Endothelial cell (in vitro differentiated cells): Measurements from ENCODE around the gene UBE3A. TPM values are rescaled to one million over a fixed set of nuclear protein-coding genes. Genes with fewer than 3 reads are reported as not detected.

Experiments
- DNase-seq: peaks from one replicate; pipeline ENCODE4 v3.0.0; 2021; ENCODE audit warnings: low spot score
- H3K27ac Mint-ChIP-seq: one replicate; pipeline ENCODE4 v1.8.0; 2021; ENCODE audit warnings: mixed read lengths, inconsistent platforms; ENCODE audit not compliant: unreplicated experiment
- H3K27me3 Mint-ChIP-seq: one replicate; pipeline ENCODE4 v1.8.0; 2021; ENCODE audit warnings: mild to moderate bottlenecking, moderate library complexity, mixed read lengths, inconsistent platforms; ENCODE audit not compliant: unreplicated experiment
- H3K36me3 Mint-ChIP-seq: one replicate; pipeline ENCODE4 v1.8.0; 2021; ENCODE audit warnings: mild to moderate bottlenecking, low read depth, mixed read lengths, inconsistent platforms; ENCODE audit not compliant: unreplicated experiment
- H3K4me1 Mint-ChIP-seq: one replicate; pipeline ENCODE4 v1.8.0; 2021; ENCODE audit warnings: mild to moderate bottlenecking, mixed read lengths, inconsistent platforms; ENCODE audit not compliant: unreplicated experiment
- H3K4me3 Mint-ChIP-seq: one replicate; pipeline ENCODE4 v1.8.0; 2021; ENCODE audit warnings: mild to moderate bottlenecking, mixed read lengths, inconsistent platforms; ENCODE audit not compliant: unreplicated experiment
- H3K9me3 Mint-ChIP-seq: one replicate; pipeline ENCODE4 v1.8.0; 2021; ENCODE audit warnings: mixed read lengths, inconsistent platforms; ENCODE audit not compliant: unreplicated experiment
- total RNA-seq: library from RNA; stranded (reverse); fragmentation: NEBNext Ultra II Directional; extraction: Animal tissue kit (Norgen Biotek cat#: 25700); gene quantifications from one replicate; pipeline ENCODE4 v1.2.1, GENCODE V29; 2021; ENCODE audit not compliant: unreplicated experiment
- TF ChIP-seq, protein P1 (sequence below): fragments of 200-600 bp; sonication (generic); IDR thresholded peaks from one replicate; pipeline ENCODE4 v1.5.0; 2021; ENCODE audit warnings: antibody characterized with exemption; ENCODE audit not compliant: unreplicated experiment

UBE3A gene
- total RNA-seq, 1 donor from 2014 or later, result 102 TPM

- no peak for DNase-seq
- H3K9me3 Mint-ChIP-seq, result no peaks in the 10 kb centered on the region
- H3K27me3 Mint-ChIP-seq, result peaks cover 15% of the 10 kb centered on the region
- H3K4me1 Mint-ChIP-seq, result peaks cover 10% of the 10 kb centered on the region
- no peak overlapping the region for H3K4me3 Mint-ChIP-seq
- peaks cover 6% of the 10 kb centered on the region for H3K36me3 Mint-ChIP-seq
- H3K27ac Mint-ChIP-seq, result no peak overlapping the region
- TF ChIP-seq, protein P1, sequence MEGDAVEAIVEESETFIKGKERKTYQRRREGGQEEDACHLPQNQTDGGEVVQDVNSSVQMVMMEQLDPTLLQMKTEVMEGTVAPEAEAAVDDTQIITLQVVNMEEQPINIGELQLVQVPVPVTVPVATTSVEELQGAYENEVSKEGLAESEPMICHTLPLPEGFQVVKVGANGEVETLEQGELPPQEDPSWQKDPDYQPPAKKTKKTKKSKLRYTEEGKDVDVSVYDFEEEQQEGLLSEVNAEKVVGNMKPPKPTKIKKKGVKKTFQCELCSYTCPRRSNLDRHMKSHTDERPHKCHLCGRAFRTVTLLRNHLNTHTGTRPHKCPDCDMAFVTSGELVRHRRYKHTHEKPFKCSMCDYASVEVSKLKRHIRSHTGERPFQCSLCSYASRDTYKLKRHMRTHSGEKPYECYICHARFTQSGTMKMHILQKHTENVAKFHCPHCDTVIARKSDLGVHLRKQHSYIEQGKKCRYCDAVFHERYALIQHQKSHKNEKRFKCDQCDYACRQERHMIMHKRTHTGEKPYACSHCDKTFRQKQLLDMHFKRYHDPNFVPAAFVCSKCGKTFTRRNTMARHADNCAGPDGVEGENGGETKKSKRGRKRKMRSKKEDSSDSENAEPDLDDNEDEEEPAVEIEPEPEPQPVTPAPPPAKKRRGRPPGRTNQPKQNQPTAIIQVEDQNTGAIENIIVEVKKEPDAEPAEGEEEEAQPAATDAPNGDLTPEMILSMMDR, result no peak
Measured at GRCh38 chr15:25435474-25436243, 3.2 kb downstream of the UBE3A start.

DNA sequence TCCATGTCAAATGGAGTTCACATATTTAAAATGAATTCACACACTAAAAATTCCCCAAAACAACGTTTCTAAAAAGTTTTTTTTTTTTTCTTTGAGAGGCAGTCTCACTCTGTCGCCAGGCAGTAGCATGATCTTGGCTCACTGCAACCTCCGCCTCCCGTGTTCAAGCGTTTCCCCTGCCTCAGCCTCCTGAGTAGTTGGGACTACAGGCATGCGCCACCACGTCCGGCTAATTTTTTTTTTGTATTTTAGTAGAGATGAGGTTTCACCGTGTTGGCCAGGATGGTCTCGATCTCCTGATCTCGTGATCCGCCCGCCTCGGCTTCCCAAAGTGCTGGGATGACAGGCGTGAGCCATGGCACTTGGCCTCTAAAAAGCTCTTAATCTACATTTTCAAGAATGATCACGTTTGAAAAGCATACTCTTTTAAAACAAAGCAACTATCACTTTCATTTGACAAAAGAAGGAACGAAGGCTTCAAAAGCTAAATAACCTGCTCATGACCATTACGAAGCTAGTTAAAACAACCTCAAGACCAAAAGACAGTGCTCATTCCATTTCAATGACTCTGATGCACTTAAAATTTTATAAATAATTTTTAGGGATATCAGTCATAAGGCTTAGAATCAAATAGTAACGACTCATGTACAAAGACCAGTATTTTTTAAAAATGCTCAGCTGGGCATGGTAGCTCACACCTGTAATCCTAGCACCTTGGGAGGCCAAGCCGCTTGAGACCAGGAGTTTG, 5.5 kb downstream of the UBE3A start:
- DNase-seq, result no peak
- H3K4me3 Mint-ChIP-seq, result no peak overlapping the region
- H3K9me3 Mint-ChIP-seq, result no peaks in the 10 kb centered on the region
- peaks cover 8% of the 10 kb centered on the region for H3K27me3 Mint-ChIP-seq
- peaks cover 10% of the 10 kb centered on the region for H3K4me1 Mint-ChIP-seq
- TF ChIP-seq, protein P1, result no peak
- no peak overlapping the region for H3K27ac Mint-ChIP-seq
- H3K36me3 Mint-ChIP-seq, result peaks cover 6% of the 10 kb centered on the region

DNA sequence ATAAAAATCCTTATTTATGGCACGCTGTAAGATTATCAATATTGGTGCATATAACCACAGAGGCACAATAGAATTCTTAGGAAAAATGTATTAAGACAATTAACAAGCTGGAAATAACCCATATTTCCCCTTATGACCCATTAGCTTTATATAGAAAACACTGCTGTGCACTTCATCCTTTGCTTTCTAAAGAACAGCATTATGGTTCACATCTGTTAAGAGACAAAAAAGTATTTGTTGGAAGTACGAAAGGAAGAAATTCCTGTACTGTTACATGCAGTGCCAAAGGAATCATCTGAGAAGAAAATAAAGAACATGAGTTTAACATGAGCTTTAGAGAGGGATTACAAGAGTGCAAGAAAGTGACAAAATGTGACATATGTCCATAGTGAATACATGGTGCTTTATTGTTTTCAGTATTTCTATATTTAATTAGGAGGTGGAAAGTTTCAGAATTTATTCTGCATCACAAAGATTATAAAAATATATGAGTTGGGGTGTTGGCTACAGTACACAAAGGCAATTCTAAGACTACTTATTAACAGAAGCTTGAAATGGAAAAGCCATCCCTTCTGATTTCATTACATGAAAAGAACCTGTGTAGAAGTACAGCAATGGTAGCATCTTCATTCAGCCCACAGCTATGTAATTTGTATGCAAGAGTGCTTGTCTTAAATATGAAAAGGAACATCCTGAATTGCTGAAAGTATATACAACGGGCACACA, 6.8 kb downstream of the UBE3A start:
- Mint-ChIP-seq H3K27me3 (peaks cover 6% of the 10 kb centered on the region), H3K9me3 (no peaks in the 10 kb centered on the region), H3K36me3 (peaks cover 6% of the 10 kb centered on the region), H3K4me3 (no peak overlapping the region), H3K4me1 (peaks cover 14% of the 10 kb centered on the region), H3K27ac (no peak overlapping the region)
- TF ChIP-seq, protein P1, result no peak
- DNase-seq, result no peak

DNA sequence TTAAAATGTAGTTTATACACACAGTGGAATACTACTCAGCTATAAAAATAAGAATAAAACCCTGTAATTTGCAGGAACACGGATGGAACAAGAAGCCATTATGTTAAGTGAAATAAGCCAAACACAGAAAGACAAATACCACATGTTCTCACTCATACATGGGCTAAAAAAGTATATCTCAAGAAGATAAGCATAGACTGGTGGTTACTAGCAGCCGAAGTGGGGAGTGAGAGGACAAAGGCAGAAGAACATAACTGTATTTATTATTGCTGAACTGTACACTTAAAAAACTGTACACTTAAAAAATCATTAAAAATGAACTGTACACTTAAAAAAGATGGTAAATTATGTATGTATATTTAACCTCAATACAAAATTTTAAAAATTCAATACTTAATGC, 11.0 kb downstream of the UBE3A start:
- Mint-ChIP-seq H3K27me3 (peaks cover 3% of the 10 kb centered on the region), H3K9me3 (no peaks in the 10 kb centered on the region), H3K27ac (no peak overlapping the region), H3K4me1 (peaks cover 4% of the 10 kb centered on the region), H3K4me3 (no peak overlapping the region), H3K36me3 (no peaks in the 10 kb centered on the region)
- TF ChIP-seq, protein P1, result no peak
- no peak for DNase-seq
